Vagina (tissue), 2 donors: ENCODE data around the gene ACSS3. TPM values are rescaled to one million over a fixed set of nuclear protein-coding genes. Genes with fewer than 3 reads are reported as not detected.

ENCODE experiments used
- DNase-seq, 2 donors: peaks; one replicate each; pipeline ENCODE4 v3.0.0-alpha.2; 2017; ENCODE audit errors: extremely low spot score in 2 of 2
- H3K27ac ChIP-seq: fragments of 200-600 bp; sonication (generic); one replicate; pipeline ENCODE4 v1.5.1; 2019
- H3K27me3 ChIP-seq: fragments of 200-600 bp; sonication (generic); one replicate; pipeline ENCODE4 v1.5.1; 2019
- H3K36me3 ChIP-seq, 2 donors: fragments of 200-600 bp; sonication (generic); one replicate each; pipeline ENCODE4 v1.5.1; 2017 to 2019
- H3K4me1 ChIP-seq: fragments of 200-600 bp; sonication (generic); one replicate; pipeline ENCODE4 v1.5.1; 2019
- H3K4me3 ChIP-seq, 2 donors: fragments of 200-600 bp; sonication (generic); 1 replicate in 1 of 2; 2 replicates in 1 of 2; pipeline ENCODE4 v1.5.1; 2016 to 2019
- H3K9me3 ChIP-seq: fragments of 200-600 bp; sonication (generic); one replicate; pipeline ENCODE4 v1.5.1; 2019
- CTCF ChIP-seq, 3 experiments: fragments of 450-650 bp in 2 of 3; fragments of 200-600 bp in 1 of 3; sonication (generic) in 1 of 3; IDR thresholded peaks; one replicate each; pipeline ENCODE4 v1.5.1; 2017 to 2019; ENCODE audit warnings: antibody characterized with exemption in 3 of 3, mild to moderate bottlenecking in 2 of 3, moderate library complexity in 2 of 3
- POLR2A ChIP-seq, 2 donors: fragments of 450-650 bp; IDR thresholded peaks; one replicate each; pipeline ENCODE4 v1.6.1; 2017; ENCODE audit warnings: antibody characterized with exemption in 2 of 2, mild to moderate bottlenecking in 2 of 2, moderate library complexity in 2 of 2
- POLR2AphosphoS5 ChIP-seq, 2 donors: sonication (generic); formaldehyde crosslinking; IDR thresholded peaks; one replicate each; pipeline ENCODE4 v1.9.0; 2017; ENCODE audit warnings: antibody characterized with exemption in 2 of 2, mild to moderate bottlenecking in 2 of 2, low read depth in 1 of 2; ENCODE audit not compliant: insufficient read depth in 1 of 2
- intact Hi-C: fragments of 100-400 bp; cut with DNase I; formaldehyde crosslinking; loops from one replicate; pipeline ENCODE4 v1.15.1; 2023
- total RNA-seq: library from RNA; depleted of rRNA; stranded (reverse); fragments of >200 nt; gene quantifications from one replicate; pipeline ENCODE4 v1.2.3, GENCODE V29; 2016

The ACSS3 gene
- total RNA-seq, 1 donor from 2014 or later = 29.5 TPM

DNA sequence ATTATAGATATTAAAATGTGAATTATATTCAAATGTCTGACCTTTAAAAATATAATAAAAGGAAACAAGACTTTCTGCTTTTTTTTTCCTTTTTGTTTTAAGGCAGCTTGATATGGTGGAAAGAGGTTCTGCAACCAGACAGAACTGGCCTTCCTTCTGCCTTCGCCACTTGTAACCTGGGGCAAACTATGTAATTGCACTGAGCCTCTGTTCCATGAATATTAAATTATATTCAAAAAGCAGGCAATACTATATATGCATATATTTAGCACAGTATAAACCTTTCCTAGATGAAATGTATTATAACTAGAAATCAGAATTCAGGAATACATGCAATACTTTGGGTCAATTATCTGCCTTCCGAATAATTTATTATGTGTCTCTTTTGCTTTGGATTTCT is 59.9 kb downstream of the ACSS3 start:
- intact Hi-C loops = no loop called here
- TF ChIP-seq CTCF (IDR thresholded peaks at IDR 0.05) (no peak), POLR2AphosphoS5 (IDR thresholded peaks at IDR 0.05; ENCODE audit: insufficient read depth in 1 of 2, low read depth in 1 of 2) (no peak), POLR2A (IDR thresholded peaks at IDR 0.05) (no peak)
- H3K4me1 ChIP-seq = no peaks in the 10 kb centered on the region
- H3K36me3 ChIP-seq = no peaks in the 10 kb centered on the region
- no peak overlapping the region for H3K4me3 ChIP-seq
- H3K27me3 ChIP-seq = no peaks in the 10 kb centered on the region
- H3K9me3 ChIP-seq = no peaks in the 10 kb centered on the region
- no peak for DNase-seq
- H3K27ac ChIP-seq = no peak overlapping the region

DNA sequence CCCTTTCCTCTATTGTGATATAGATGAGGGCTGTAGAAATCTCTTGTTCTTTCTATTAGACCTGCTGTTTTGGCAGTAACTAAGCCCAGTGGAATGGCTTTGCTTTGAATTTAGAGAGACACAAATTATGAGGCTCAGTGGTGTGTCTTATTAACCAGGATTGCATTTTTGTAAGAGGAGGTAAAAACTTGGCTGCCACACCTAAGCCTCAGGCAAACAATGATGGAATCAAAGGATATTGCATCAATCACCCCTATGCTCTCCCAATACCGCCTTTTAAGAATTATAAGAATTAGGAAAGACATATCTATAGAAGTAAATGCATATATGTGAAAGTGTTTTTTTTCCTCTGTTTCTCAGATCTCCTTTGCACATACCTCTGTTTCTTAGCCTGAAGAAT is 63.3 kb downstream of the ACSS3 start:
- no peaks in the 10 kb centered on the region for H3K27me3 ChIP-seq
- no peaks in the 10 kb centered on the region for H3K4me1 ChIP-seq
- H3K9me3 ChIP-seq = no peaks in the 10 kb centered on the region
- DNase-seq = no peak
- intact Hi-C loops = no loop called here
- no peak overlapping the region for H3K4me3 ChIP-seq
- TF ChIP-seq POLR2AphosphoS5 (IDR thresholded peaks at IDR 0.05; ENCODE audit: insufficient read depth in 1 of 2, low read depth in 1 of 2) (no peak), CTCF (IDR thresholded peaks at IDR 0.05) (no peak), POLR2A (IDR thresholded peaks at IDR 0.05) (no peak)
- H3K27ac ChIP-seq = no peak overlapping the region
- no peaks in the 10 kb centered on the region for H3K36me3 ChIP-seq

- no peak overlapping the region for H3K4me3 ChIP-seq
- TF ChIP-seq POLR2AphosphoS5 (IDR thresholded peaks at IDR 0.05; ENCODE audit: insufficient read depth in 1 of 2, low read depth in 1 of 2) (no peak), POLR2A (IDR thresholded peaks at IDR 0.05) (no peak), CTCF (IDR thresholded peaks at IDR 0.05) (no peak)
- no peak overlapping the region for H3K27ac ChIP-seq
- no peak for DNase-seq
- no peaks in the 10 kb centered on the region for H3K36me3 ChIP-seq
- intact Hi-C loops = no loop called here
- no peaks in the 10 kb centered on the region for H3K27me3 ChIP-seq
- H3K9me3 ChIP-seq = no peaks in the 10 kb centered on the region
- H3K4me1 ChIP-seq = no peaks in the 10 kb centered on the region
These were observed 65.2 kb downstream of the ACSS3 start for GRCh38 chr12:81143057-81143456.

GRCh38 chr12:81146228-81147225 is 68.6 kb downstream of the ACSS3 start:
- TF ChIP-seq CTCF (IDR thresholded peaks at IDR 0.05) (no peak), POLR2A (IDR thresholded peaks at IDR 0.05) (no peak), POLR2AphosphoS5 (IDR thresholded peaks at IDR 0.05; ENCODE audit: insufficient read depth in 1 of 2, low read depth in 1 of 2) (no peak)
- intact Hi-C loops = no loop called here
- no peaks in the 10 kb centered on the region for H3K4me1 ChIP-seq
- H3K27me3 ChIP-seq = no peaks in the 10 kb centered on the region
- H3K4me3 ChIP-seq = no peak overlapping the region
- no peaks in the 10 kb centered on the region for H3K36me3 ChIP-seq
- DNase-seq = no peak
- no peak overlapping the region for H3K27ac ChIP-seq
- H3K9me3 ChIP-seq = no peaks in the 10 kb centered on the region
